ENCODE data around the gene NOP9.

NOP9 gene

GRCh38 chr14:24263848-24264247, 35.8 kb upstream of the NOP9 start:
- DNase-seq: no peak

GRCh38 chr14:24264298-24264697, 35.4 kb upstream of the NOP9 start:
- DNase-seq: no peak

- no peak for DNase-seq
Measured at GRCh38 chr14:24266344-24267244, 33.1 kb upstream of the NOP9 start.

- DNase-seq: no peak
Measured at GRCh38 chr14:24267516-24267915, 32.1 kb upstream of the NOP9 start.

GRCh38 chr14:24268225-24268624, 31.4 kb upstream of the NOP9 start:
- DNase-seq: no peak

GRCh38 chr14:24269368-24269767, 30.3 kb upstream of the NOP9 start:
- no peak for DNase-seq

GRCh38 chr14:24269910-24270536, 29.6 kb upstream of the NOP9 start:
- no peak for DNase-seq

- DNase-seq: no peak
Measured at GRCh38 chr14:24270537-24271133, 29.0 kb upstream of the NOP9 start.

GRCh38 chr14:24271134-24271833, 28.4 kb upstream of the NOP9 start, which contains the start of gene RABGGTA:
TSS of gene RABGGTA (minus strand) at chr14:24271597. CDS start at chr14:24271115, 482 bp downstream.
- DNase-seq: peak; percentile 71 to 88 (median 80)

- no peak for DNase-seq
Measured at GRCh38 chr14:24271834-24272263, 27.8 kb upstream of the NOP9 start.

GRCh38 chr14:24272467-24272866, 27.2 kb upstream of the NOP9 start:
- no peak for DNase-seq

- no peak for DNase-seq
Measured at GRCh38 chr14:24273422-24273998, 26.1 kb upstream of the NOP9 start.

- no peak for DNase-seq
Measured at GRCh38 chr14:24274101-24274543, 25.5 kb upstream of the NOP9 start.

- no peak for DNase-seq
Measured at GRCh38 chr14:24277071-24277470, 22.6 kb upstream of the NOP9 start.

GRCh38 chr14:24277606-24278321, 21.9 kb upstream of the NOP9 start:
- DNase-seq: no peak

- DNase-seq: no peak
Measured at GRCh38 chr14:24278424-24278823, 21.2 kb upstream of the NOP9 start.

GRCh38 chr14:24279301-24280186, 20.1 kb upstream of the NOP9 start:
- DNase-seq: no peak

- DNase-seq: no peak
Measured at GRCh38 chr14:24280797-24281460, 18.7 kb upstream of the NOP9 start.

GRCh38 chr14:24281636-24282035, 18.0 kb upstream of the NOP9 start:
- no peak for DNase-seq

- no peak for DNase-seq
Measured at GRCh38 chr14:24282736-24283135, 16.9 kb upstream of the NOP9 start.
